IMR-90 (cell line): ENCODE results near the gene KXD1.

Experiments
- CTCF ChIP-seq: conservative IDR thresholded peaks from 2 replicates; pipeline ENCODE4 v1.5.1; 2012; ENCODE audit warnings: mild to moderate bottlenecking, low read depth, low read length, improper control_type of control experiment
- FOS ChIP-seq: fragments of 150-350 bp; IDR thresholded peaks from 2 replicates; pipeline ENCODE4 v1.6.1; 2016; ENCODE audit warnings: low read depth, low read length
- MXI1 ChIP-seq: IDR thresholded peaks from 2 replicates; pipeline ENCODE4 v1.6.1; 2012; ENCODE audit warnings: low read depth, mild to moderate bottlenecking, low read length, moderate library complexity, borderline replicate concordance
- RAD21 ChIP-seq: IDR thresholded peaks from 2 replicates; pipeline ENCODE4 v1.6.1; 2012; ENCODE audit warnings: low read length, improper control_type of control experiment
- RCOR1 ChIP-seq: IDR thresholded peaks from 2 replicates; pipeline ENCODE4 v1.6.1; 2012; ENCODE audit warnings: mild to moderate bottlenecking, low read length, improper control_type of control experiment; ENCODE audit not compliant: insufficient replicate concordance
- RFX5 ChIP-seq: IDR thresholded peaks from 2 replicates; pipeline ENCODE4 v1.8.0; 2012; ENCODE audit warnings: low read depth, mild to moderate bottlenecking, low read length, moderate library complexity
- USF2 ChIP-seq: fragments of 150-350 bp; IDR thresholded peaks from 2 replicates; pipeline ENCODE4 v1.6.1; 2017; ENCODE audit warnings: mild to moderate bottlenecking, antibody characterized with exemption, low read length, low read depth

DNA sequence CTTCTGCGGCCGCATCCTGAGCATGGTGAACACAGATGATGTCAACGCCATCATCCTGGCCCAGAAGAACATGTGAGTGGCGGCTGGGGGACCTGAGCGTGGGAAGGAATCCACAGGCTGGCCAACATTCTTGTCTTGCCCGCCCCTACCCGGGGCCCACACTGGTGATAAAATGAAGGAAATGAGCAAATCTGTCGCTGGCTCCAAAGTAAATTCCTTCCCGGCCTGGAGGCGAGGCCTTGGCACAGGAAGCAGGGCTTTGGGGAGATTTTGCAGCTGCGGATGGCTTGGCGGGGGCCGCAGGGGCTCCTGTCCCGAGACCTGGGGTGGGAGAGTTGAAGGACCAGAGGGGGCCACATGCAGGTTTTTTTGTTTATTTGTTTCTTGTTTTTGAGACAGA lies 4.4 kb downstream of the KXD1 start:
- TF ChIP-seq CTCF: no peak
- no peak for TF ChIP-seq RFX5
- TF ChIP-seq USF2: no peak
- TF ChIP-seq FOS: no peak
- TF ChIP-seq RCOR1: no peak
- TF ChIP-seq MXI1: no peak
- no peak for TF ChIP-seq RAD21
